Prostate gland (tissue), 2 donors: Measurements from ENCODE around the gene PEX16.

Source experiments
- POLR2A ChIP-seq: fragments of 450-650 bp; IDR thresholded peaks from one replicate; pipeline ENCODE4 v1.6.1; 2016; ENCODE audit warnings: antibody characterized with exemption, mild to moderate bottlenecking
- POLR2AphosphoS5 ChIP-seq: sonication (generic); formaldehyde crosslinking; IDR thresholded peaks from one replicate; pipeline ENCODE4 v1.6.1; 2017; ENCODE audit warnings: antibody characterized with exemption
- TF ChIP-seq, protein P1 (sequence below), 4 experiments: fragments of 200-600 bp in 2 of 4; fragments of 450-650 bp in 2 of 4; sonication (generic) in 2 of 4; IDR thresholded peaks; 1 replicate in 3 of 4; 2 replicates in 1 of 4; pipeline ENCODE4 v1.5.1; 2016 to 2019; ENCODE audit warnings: antibody characterized with exemption in 4 of 4, mild to moderate bottlenecking in 2 of 4, moderate library complexity in 2 of 4

DNA sequence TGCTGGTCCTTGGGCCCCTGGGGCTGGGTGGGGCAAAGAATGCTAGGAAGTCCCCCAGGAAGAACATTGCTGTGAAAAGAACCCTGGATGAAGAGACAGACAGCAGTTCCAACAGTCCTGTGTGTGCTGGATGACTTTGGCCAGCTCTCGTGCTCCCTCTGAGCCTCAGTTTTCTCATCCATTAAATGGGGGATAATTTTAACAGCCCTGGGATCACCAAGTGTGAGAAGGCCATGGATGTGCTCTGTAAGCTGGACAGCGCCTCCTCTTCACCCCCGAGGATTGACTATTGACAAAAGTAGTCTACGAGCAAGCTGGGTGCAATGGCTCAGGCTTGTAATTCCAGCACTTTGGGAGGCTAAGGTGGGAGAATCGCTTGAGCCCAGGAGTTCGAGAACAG, 7.2 kb upstream of the PEX16 start:
- no peak for TF ChIP-seq POLR2A
- TF ChIP-seq, protein P1, sequence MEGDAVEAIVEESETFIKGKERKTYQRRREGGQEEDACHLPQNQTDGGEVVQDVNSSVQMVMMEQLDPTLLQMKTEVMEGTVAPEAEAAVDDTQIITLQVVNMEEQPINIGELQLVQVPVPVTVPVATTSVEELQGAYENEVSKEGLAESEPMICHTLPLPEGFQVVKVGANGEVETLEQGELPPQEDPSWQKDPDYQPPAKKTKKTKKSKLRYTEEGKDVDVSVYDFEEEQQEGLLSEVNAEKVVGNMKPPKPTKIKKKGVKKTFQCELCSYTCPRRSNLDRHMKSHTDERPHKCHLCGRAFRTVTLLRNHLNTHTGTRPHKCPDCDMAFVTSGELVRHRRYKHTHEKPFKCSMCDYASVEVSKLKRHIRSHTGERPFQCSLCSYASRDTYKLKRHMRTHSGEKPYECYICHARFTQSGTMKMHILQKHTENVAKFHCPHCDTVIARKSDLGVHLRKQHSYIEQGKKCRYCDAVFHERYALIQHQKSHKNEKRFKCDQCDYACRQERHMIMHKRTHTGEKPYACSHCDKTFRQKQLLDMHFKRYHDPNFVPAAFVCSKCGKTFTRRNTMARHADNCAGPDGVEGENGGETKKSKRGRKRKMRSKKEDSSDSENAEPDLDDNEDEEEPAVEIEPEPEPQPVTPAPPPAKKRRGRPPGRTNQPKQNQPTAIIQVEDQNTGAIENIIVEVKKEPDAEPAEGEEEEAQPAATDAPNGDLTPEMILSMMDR (IDR thresholded peaks at IDR 0.05), result no peak
- no peak for TF ChIP-seq POLR2AphosphoS5
